A549 treated with AZD9567 at 1 μM for 4 hours (cell line): ENCODE measurements around the gene KRT13. TPM values are rescaled to one million over a fixed set of nuclear protein-coding genes. Genes with fewer than 3 reads are reported as not detected.

Source experiments
- total RNA-seq: library from RNA; stranded (reverse); fragments of 200-300 nt; extraction: Qiagen RNA extraction; gene quantifications from 5 replicates; pipeline ENCODE4 v1.2.3, GENCODE V29; 2022; ENCODE audit not compliant: insufficient read depth

KRT13 gene
- 0.08 to 0.50 TPM (median 0.30 TPM) in 3 of 5 replicates, not detected in the others for total RNA-seq

DNA sequence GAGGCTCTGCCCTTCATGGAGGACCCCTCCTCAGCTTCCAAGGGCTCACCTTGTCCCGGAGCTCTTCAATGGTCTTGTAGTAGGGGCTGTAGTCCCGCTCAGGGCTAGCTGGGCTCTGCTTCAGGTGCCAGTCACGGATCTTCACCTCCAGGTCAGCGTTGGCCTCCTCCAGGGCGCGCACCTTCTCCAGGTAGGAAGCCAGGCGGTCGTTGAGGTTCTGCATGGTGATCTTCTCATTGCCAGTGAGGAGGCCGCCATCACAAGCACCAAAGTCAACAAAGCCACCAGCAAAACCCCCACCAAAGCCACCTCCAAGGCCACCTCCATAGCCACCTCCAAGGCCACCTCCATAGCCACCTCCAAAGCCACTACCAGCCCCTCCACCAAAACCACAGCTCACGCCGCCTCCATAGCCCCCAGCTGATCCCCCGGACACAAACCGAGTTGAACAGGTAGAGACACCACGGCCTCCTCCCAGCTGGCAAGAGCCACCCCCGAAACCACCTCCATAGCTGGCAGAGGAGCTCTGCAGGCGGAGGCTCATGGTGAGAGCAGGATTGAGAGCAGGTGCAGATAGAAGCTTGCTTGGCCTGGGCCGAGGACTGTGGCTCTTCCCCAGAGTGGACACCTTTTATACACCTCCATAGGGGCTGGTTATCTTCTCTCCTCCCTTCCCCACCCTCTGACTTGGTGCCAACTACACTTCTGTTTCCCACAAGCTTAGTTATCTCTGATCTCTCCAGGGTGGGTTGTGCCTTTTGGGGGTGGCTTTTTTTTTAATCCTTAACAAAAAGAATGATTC, at the start of gene KRT13:
KRT13 (minus strand) TSS at position 606 of the 802 bp plus-strand sequence; CDS start at position 544, 62 bp downstream.

DNA sequence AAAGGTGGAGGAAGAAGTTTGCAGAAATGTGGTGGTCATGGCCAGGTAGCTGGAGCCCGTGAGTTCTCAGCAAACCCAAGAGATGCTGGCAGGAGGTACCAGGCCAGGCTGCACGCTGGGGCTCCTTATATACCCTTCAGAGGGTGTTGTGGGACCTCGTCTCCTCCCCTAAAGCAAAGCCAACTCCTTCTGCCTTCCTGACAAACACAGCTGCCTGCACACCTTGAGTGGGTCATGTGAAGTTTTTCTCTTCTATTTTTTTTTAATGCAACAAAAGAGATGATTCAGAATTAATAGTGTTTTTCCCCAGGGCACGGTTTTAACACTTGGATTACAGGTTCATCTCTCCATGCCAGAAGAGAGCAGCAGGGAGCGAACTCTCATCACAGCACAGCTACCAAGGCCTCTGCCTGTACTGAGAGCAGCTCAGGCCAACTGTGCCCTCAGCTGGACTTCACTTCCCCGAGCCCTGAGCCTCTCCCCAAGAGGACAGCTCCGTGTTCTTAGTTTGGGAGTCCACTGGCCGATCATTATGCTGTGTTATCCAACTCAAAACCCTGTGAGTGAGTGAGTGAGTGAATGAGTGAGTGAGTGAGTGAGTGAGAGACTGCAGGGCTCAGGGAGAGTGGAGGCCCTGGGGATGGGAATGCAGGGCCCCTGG, 13.5 kb upstream of the KRT13 start, which contains the start of gene KRT15:
KRT15 (minus strand) TSS at position 102 of the 661 bp plus-strand sequence; CDS start at position 39, 63 bp downstream.

DNA sequence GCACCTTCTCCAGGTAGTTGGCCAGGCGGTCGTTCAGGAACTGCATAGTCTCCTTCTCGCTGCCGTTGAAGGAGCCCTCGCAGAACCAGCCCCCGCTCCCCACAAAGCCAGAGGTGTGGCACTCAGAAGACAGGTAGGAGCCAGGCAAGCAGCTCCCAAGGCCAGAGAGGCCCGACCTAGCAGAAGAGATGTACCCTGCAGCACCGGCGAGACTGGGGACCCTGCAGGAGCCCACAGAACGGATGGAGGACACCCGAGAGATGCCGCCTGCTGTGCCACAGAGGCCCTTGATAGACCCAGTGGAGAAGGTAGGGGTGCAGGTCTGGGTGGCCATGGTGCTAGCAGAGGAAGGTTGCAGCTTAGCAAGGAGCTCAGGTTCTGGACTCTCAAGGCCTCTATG, 15.9 kb downstream of the KRT13 start, which contains the start of gene KRT36:
KRT36 (minus strand) TSS at position 380 of the 400 bp plus-strand sequence; CDS start at position 334, 46 bp downstream.

DNA sequence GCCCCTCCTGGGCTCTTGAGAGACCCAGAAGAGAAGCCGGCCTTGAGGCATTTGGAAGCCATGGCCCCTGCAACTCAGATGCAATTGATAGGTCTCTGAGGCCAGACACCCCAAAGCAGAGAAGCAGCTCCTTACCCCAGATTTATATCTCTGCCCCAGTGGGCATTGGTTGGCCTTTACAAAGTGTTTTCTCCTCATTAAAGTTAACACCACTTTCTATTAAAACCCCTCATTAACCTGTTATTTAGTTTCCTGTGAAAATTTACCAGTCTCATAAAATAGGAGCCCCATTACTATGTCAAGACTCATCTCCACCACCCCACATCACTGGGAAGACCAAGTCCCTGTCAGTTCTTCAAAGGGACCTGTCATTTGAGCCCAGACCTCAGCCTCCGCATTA, 24.4 kb downstream of the KRT13 start, which contains the start of gene KRT35:
KRT35 (minus strand) TSS at position 116 of the 400 bp plus-strand sequence; CDS start at position 62, 54 bp downstream.

DNA sequence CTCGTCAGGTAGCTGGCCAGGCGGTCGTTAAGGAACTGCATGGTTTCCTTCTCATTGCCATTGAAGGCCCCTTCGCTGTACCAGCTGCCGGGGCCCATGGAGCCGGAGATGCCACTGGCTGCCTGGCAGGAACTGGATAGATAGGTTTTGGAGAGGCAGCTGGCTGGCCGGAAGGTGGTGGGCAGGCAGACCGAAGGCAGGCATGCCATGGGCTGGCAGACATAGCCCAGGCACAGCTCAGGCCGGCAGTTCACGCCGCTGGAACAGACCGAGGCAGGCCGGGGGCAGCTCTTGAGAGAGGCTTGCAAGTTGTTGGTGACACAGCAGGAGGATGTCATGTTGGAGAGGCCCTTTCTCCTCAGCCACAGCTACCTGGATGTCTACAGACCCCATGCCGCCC, 38.4 kb downstream of the KRT13 start, which contains the start of gene KRT32:
KRT32 (minus strand) TSS at position 399 of the 400 bp plus-strand sequence; CDS start at position 338, 61 bp downstream.

Other genes starting within 250 kb of the KRT13 start
- gene KRTAP9-6, start 240.2 kb downstream of the KRT13 start, total RNA-seq = not detected in 5 replicates
- gene KRTAP9-7, start 229.9 kb downstream of the KRT13 start, total RNA-seq = not detected in 5 replicates
- gene KRTAP29-1, start 202.8 kb downstream of the KRT13 start, total RNA-seq = not detected in 5 replicates
- not detected in 5 replicates for gene KRTAP16-1, start 196.3 kb downstream of the KRT13 start, total RNA-seq
- not detected in 5 replicates for gene KRTAP17-1, start 189.9 kb downstream of the KRT13 start, total RNA-seq
- gene KRT33A, start 154.8 kb downstream of the KRT13 start, total RNA-seq = not detected in 5 replicates
- gene KRT33B, start 135.8 kb downstream of the KRT13 start, total RNA-seq = not detected in 5 replicates
- 0.21 to 1.2 TPM (median 0.29 TPM) in 5 replicates for gene KRT34, start 123.3 kb downstream of the KRT13 start, total RNA-seq
- gene KRT31, start 108.0 kb downstream of the KRT13 start, total RNA-seq = not detected in 5 replicates
- gene KRT37, start 81.0 kb downstream of the KRT13 start, total RNA-seq = not detected in 5 replicates
- not detected in 5 replicates for gene KRT38, start 64.6 kb downstream of the KRT13 start, total RNA-seq
- gene KRT32, start 38.2 kb downstream of the KRT13 start, total RNA-seq = not detected in 5 replicates
- not detected in 5 replicates for gene KRT35, start 24.5 kb downstream of the KRT13 start, total RNA-seq
- not detected in 5 replicates for gene KRT36, start 15.7 kb downstream of the KRT13 start, total RNA-seq
- gene KRT15, start 13.3 kb upstream of the KRT13 start, total RNA-seq = 2.1 to 2.6 TPM (median 2.5 TPM) in 5 replicates
- gene KRT19, start 22.7 kb upstream of the KRT13 start, total RNA-seq = 38.0 to 52.6 TPM (median 41.8 TPM) in 5 replicates
- gene KRT9, start 66.4 kb upstream of the KRT13 start, total RNA-seq = not detected in 5 replicates
- gene KRT14, start 81.3 kb upstream of the KRT13 start, total RNA-seq = 0.08 to 0.13 TPM (median 0.10 TPM) in 3 of 5 replicates, not detected in the others
- 0.46 to 0.75 TPM (median 0.64 TPM) in 4 of 5 replicates, not detected in the other for gene KRT16, start 107.2 kb upstream of the KRT13 start, total RNA-seq
- gene KRT17, start 119.0 kb upstream of the KRT13 start, total RNA-seq = 0.64 to 0.87 TPM (median 0.80 TPM) in 4 of 5 replicates, not detected in the other
- gene EIF1, start 183.3 kb upstream of the KRT13 start, total RNA-seq = 1,249 to 1,572 TPM (median 1,406 TPM) in 5 replicates
- gene GAST, start 206.7 kb upstream of the KRT13 start, total RNA-seq = 0.23 TPM in 1 of 5 replicates, not detected in the others
- 1.6 to 10.1 TPM (median 2.0 TPM) in 5 replicates for gene HAP1, start 229.0 kb upstream of the KRT13 start, total RNA-seq